VCaP (cell line): ENCODE measurements around the gene ATG2B.
A peak's percentile ranks its signal among the peaks of the same experiment; 100 is the strongest.

ENCODE experiments used
- H3K27ac ChIP-seq: fragments of 450-650 bp; 2 replicates; pipeline ENCODE4 v1.5.1; 2017
- TF ChIP-seq, protein P1 (sequence below): fragments of 450-650 bp; conservative IDR thresholded peaks from 2 replicates; pipeline ENCODE4 v1.5.1; 2017; ENCODE audit warnings: mild to moderate bottlenecking, moderate library complexity

Gene ATG2B

DNA sequence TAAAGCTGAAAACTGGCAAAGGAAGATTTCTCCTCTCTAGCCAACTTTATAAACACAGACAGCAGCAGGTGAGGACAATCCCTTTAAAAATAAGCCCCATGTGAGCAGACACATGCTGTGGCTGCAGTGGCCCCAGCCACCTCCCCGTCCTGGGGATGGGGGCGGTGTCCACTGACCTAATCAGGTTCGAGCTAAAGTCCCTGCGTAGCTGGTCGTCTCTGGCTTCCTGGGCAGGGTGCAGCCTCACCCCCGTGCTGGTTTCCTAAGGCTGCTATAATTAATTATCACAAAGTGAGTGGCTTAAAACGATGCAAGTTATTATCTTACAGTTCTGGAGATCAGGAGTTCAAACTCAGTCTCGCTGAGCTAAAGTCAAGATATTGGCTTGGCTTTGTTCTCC is 106.1 kb downstream of the ATG2B start:
- no peak overlapping the region for H3K27ac ChIP-seq
- TF ChIP-seq, protein P1, sequence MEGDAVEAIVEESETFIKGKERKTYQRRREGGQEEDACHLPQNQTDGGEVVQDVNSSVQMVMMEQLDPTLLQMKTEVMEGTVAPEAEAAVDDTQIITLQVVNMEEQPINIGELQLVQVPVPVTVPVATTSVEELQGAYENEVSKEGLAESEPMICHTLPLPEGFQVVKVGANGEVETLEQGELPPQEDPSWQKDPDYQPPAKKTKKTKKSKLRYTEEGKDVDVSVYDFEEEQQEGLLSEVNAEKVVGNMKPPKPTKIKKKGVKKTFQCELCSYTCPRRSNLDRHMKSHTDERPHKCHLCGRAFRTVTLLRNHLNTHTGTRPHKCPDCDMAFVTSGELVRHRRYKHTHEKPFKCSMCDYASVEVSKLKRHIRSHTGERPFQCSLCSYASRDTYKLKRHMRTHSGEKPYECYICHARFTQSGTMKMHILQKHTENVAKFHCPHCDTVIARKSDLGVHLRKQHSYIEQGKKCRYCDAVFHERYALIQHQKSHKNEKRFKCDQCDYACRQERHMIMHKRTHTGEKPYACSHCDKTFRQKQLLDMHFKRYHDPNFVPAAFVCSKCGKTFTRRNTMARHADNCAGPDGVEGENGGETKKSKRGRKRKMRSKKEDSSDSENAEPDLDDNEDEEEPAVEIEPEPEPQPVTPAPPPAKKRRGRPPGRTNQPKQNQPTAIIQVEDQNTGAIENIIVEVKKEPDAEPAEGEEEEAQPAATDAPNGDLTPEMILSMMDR: no peak

DNA sequence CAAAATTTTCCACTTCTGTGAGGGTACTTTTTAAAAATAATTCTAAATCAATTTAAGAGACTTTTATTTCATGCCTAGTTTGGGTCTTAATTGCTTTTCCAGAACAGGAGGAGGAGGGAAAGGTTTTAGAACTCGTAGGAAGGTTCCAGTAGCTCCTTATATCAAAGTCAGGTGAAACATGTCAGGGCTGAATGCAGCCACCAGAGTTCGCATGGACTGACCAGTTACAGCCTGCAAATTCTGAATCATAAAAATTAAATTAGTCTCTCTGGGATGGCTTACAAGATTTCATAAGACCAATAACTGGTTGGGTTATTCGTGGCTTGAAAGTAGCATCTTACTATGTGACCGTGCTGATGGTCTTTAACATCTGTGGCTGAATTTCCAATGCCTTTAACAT is 106.7 kb downstream of the ATG2B start:
- TF ChIP-seq, protein P1: no peak
- no peak overlapping the region for H3K27ac ChIP-seq

DNA sequence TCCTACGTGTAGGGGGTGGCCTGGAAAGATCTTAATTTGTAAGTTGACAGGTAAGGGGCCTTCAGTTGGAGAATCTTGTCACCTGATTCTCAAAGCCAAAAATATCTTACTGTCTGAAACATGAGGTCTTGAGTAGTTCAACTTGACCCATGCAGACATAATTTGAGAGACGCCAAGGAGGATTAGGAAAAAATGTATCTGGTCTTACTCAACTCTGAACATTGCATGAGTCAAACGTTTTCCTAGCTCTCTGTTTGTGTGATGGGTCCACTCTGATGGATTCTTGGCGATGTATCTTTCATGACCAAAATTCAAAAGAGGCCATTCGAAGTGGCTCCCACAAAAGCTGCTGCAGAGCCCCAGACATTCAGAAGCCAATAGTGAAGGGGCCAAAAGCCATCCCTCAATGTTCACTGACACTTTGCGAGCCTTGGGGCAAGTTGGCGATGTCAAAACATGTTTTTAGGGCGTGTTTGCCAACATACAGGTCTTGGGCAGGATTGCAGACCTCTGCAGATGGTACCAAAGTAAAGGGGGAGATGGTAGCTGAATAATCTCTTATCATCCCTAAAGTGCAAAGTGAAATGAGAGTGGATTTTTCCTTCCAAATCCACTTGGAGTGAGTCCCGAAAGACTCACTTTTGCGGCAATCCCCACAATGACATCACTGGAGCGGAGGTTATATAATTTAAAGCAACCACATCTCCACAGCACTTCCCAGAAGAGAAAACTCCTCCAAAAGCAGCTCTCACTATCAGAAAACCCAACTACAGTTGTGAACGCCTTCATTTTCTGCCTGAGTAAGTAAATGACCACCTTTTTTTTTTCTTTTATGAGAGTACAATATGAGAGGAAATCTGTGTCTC is 107.4 kb downstream of the ATG2B start, which contains the start of gene BDKRB1:
Gene BDKRB1 (plus strand): TSS at position 710 of the 866 bp plus-strand sequence. CDS start 7,473 bp downstream, outside the sequence.
- H3K27ac ChIP-seq: no peak within 1 kb of the TSS
- TF ChIP-seq, protein P1: no peak

DNA sequence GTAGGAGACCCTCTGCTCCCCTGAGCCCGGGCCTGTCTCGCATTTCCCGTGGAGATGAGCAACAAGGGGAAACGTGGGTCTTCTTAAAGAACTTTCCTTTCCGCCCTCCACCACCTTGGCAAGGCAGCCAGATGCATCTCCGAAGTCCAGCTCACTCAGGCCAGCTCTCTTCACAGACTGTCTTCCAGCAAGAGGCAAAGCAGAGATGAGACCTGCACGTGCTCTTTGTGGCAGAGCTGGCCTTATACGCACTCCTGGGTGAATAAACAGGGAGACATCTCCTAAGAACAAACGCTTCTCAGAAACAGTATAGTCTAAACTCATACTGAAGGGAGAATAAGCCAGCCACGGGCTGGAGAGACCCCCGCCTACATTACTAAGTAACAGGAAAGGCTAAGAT is 108.5 kb downstream of the ATG2B start:
- no peak overlapping the region for H3K27ac ChIP-seq
- TF ChIP-seq, protein P1: no peak

DNA sequence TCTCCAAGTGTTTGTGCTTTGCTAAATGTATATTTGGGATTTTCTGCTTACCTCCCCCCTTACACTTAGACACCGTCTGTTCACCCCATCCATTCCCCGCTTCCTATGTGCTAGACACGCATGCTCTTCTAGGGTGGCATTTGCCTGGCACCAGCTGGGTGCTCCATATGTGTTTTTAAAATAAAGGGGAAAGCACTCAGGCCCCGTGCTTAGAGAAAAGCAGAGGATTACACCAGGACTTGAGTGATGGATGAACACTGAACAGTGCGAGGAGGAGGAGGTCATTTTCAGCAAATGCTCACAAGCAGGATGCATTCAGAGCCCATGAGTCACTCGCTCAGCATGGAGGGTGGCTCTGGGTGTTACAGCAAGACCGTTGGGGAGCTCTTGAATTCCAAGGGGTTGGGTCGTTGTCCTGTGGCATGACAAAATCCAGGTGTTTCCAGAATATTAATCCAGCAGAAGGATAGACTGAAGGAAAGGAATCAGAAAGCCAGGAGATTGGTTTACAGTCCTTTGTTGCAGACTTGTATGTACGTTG is 110.1 kb downstream of the ATG2B start:
- H3K27ac ChIP-seq: no peak overlapping the region
- TF ChIP-seq, protein P1: no peak

DNA sequence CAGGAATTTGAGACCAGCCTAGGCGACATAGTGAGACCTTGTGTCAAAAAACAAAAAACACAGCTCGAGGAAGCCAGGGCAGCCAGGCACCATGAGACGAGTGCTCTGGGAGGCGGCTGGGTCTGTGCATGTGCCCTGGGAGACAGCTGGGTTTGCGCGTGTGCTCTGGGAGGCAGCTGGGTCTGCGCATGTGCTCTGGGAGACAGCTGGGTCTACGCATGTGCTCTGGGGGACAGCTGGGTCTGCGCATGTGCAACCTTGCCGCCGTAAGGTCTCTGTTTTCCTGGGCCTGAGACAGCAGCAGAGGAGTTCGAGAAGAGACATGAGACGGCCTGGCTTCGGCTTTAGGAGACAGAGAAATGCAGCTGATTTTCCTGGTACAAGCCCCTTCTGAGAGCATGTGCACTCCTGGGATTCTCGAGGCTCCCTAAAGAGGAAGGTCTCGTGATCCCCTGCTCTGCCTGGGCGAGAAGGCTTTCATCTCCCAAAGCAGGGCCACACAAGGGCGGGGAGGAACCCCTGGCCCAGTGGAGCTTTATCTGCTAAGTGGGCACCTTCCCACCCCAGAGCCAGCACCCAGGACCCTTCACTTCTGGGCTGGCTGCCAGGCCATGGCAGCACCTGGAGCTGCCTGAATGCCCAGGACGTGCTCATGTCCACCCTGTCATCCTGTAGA is 110.7 kb downstream of the ATG2B start:
- H3K27ac ChIP-seq: peak overlapping the region; percentile 20; the same call in 1 of the 2 replicates

More for the DNA sequence above, 110.7 kb downstream of the ATG2B start:
- TF ChIP-seq, protein P1: no peak
